Placental epithelial cell (primary cell): ENCODE results near the gene TEX38. TPM values are rescaled to one million over a fixed set of nuclear protein-coding genes. Genes with fewer than 3 reads are reported as not detected.

Experiments used
- total RNA-seq: library from RNA; depleted of rRNA; stranded (reverse); fragments of >200 nt; gene quantifications from 2 replicates; pipeline ENCODE4 v1.2.3, GENCODE V29; 2012

Gene TEX38
- not detected in 2 replicates for total RNA-seq

GRCh38 chr1:46671554-46671953 is at the start of gene TEX38:
TSS of gene TEX38 (plus strand) at chr1:46671854. CDS start at chr1:46671935, 81 bp downstream.

GRCh38 chr1:46667782-46668760 is 3.6 kb upstream of the TEX38 start, which contains the start of gene ATPAF1:
TSS of gene ATPAF1 (minus strand) at chr1:46668364. CDS start at chr1:46668322, 42 bp downstream.

GRCh38 chr1:46718727-46719622 is 47.3 kb downstream of the TEX38 start, which contains the start of gene EFCAB14:
TSS of gene EFCAB14 (minus strand) at chr1:46719114. CDS start at chr1:46718087, 1,027 bp downstream.

Other genes with a start within 250 kb of the TEX38 start
- not detected in 2 replicates for gene DMBX1, start 182.0 kb upstream of the TEX38 start, total RNA-seq
- gene KNCN, start 120.2 kb upstream of the TEX38 start, total RNA-seq: not detected in 2 replicates
- gene MKNK1, start 67.6 kb upstream of the TEX38 start, total RNA-seq: 17.3 and 17.8 TPM in 2 replicates
- gene MOB3C, start 55.0 kb upstream of the TEX38 start, total RNA-seq: 10.2 and 10.7 TPM in 2 replicates
- gene ATPAF1, start 3.5 kb upstream of the TEX38 start, total RNA-seq: 34.2 and 42.7 TPM in 2 replicates
- 65.6 and 78.6 TPM in 2 replicates for gene EFCAB14, start 47.3 kb downstream of the TEX38 start, total RNA-seq
- 1.6 and 2.5 TPM in 2 replicates for gene CYP4B1, start 127.2 kb downstream of the TEX38 start, total RNA-seq